HFFc6 (cell line): ENCODE measurements around the gene FA2H. TPM values are rescaled to one million over a fixed set of nuclear protein-coding genes. Genes with fewer than 3 reads are reported as not detected.
A peak's percentile ranks its signal among the peaks of the same experiment; 100 is the strongest.

ENCODE experiments used
- DNase-seq: peaks from one replicate; pipeline ENCODE4 v3.0.0-alpha.2; 2018
- H3K27ac Mint-ChIP-seq: 2 replicates; pipeline ENCODE4 v1.8.0; 2020; ENCODE audit warnings: mild to moderate bottlenecking, mixed read lengths
- H3K27me3 Mint-ChIP-seq: 2 replicates; pipeline ENCODE4 v1.8.0; 2021; ENCODE audit warnings: mild to moderate bottlenecking, moderate library complexity, mixed read lengths; ENCODE audit not compliant: insufficient read depth
- H3K36me3 Mint-ChIP-seq: 2 replicates; pipeline ENCODE4 v1.8.0; 2021; ENCODE audit warnings: low read depth, mixed read lengths
- H3K4me1 Mint-ChIP-seq: 2 replicates; pipeline ENCODE4 v1.8.0; 2020; ENCODE audit warnings: low read depth, mixed read lengths
- H3K4me3 Mint-ChIP-seq: 2 replicates; pipeline ENCODE4 v1.8.0; 2020; ENCODE audit warnings: mild to moderate bottlenecking, moderate library complexity, mixed read lengths
- H3K9me3 Mint-ChIP-seq: 2 replicates; pipeline ENCODE4 v1.8.0; 2020; ENCODE audit warnings: mild to moderate bottlenecking, mixed read lengths
- total RNA-seq, 6 experiments: library from RNA; stranded (reverse); fragmentation: NEBNext Ultra II Directional; extraction: Animal tissue kit (Norgen Biotek cat#: 25700); gene quantifications; 2 replicates in 1 of 6; 3 replicates in 5 of 6; pipeline ENCODE4 v1.2.3, GENCODE V29; 2021
- TF ChIP-seq, protein P1 (sequence below): fragments of 200-600 bp; sonication (generic); IDR thresholded peaks from 2 replicates; pipeline ENCODE4 v1.5.0; 2021; ENCODE audit warnings: antibody characterized with exemption, mild to moderate bottlenecking

FA2H gene
- total RNA-seq, 6 experiments from 2014 or later, result not detected

DNA sequence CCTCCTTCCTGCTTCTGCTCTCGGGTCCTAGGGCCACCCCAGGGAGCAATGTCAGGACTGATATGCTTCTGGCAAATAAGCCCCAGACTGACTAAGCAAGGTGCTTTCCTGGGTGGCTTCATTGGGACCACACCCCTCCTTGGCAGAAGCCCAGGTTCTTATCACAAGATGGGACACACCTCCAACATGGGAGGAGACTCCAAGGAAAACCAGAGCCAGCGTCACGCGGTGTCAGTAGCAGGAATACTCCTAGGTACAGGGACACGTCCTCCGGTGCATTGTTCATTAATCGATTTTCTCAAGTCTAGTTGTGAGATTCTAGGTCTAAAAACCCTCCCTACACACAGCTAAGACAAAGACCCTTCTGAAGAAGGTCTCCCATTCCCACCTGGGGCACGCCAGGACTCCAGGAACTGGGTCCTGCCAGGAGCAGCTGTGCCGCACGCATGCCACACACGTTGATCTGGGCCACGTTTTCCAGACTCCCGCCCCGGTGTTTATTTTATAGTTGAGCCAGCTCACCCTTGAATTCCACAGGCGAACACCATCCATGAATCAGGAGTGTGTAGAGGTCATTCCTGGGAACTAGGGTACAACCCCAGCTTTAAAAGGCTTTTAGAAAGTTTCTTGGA lies 30.8 kb downstream of the FA2H start:
- peaks cover 1% of the 10 kb centered on the region; the same call in 1 of the 2 replicates for H3K27me3 Mint-ChIP-seq
- no peaks in the 10 kb centered on the region for H3K9me3 Mint-ChIP-seq
- peaks cover 21% of the 10 kb centered on the region for H3K4me1 Mint-ChIP-seq
- H3K27ac Mint-ChIP-seq, result peak overlapping the region; percentile 40; the same call in 1 of the 2 replicates
- H3K4me3 Mint-ChIP-seq, result peak overlapping the region; percentile 53
- no peaks in the 10 kb centered on the region for H3K36me3 Mint-ChIP-seq
- peak; percentile 47 for DNase-seq
- TF ChIP-seq, protein P1, sequence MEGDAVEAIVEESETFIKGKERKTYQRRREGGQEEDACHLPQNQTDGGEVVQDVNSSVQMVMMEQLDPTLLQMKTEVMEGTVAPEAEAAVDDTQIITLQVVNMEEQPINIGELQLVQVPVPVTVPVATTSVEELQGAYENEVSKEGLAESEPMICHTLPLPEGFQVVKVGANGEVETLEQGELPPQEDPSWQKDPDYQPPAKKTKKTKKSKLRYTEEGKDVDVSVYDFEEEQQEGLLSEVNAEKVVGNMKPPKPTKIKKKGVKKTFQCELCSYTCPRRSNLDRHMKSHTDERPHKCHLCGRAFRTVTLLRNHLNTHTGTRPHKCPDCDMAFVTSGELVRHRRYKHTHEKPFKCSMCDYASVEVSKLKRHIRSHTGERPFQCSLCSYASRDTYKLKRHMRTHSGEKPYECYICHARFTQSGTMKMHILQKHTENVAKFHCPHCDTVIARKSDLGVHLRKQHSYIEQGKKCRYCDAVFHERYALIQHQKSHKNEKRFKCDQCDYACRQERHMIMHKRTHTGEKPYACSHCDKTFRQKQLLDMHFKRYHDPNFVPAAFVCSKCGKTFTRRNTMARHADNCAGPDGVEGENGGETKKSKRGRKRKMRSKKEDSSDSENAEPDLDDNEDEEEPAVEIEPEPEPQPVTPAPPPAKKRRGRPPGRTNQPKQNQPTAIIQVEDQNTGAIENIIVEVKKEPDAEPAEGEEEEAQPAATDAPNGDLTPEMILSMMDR, result no peak

DNA sequence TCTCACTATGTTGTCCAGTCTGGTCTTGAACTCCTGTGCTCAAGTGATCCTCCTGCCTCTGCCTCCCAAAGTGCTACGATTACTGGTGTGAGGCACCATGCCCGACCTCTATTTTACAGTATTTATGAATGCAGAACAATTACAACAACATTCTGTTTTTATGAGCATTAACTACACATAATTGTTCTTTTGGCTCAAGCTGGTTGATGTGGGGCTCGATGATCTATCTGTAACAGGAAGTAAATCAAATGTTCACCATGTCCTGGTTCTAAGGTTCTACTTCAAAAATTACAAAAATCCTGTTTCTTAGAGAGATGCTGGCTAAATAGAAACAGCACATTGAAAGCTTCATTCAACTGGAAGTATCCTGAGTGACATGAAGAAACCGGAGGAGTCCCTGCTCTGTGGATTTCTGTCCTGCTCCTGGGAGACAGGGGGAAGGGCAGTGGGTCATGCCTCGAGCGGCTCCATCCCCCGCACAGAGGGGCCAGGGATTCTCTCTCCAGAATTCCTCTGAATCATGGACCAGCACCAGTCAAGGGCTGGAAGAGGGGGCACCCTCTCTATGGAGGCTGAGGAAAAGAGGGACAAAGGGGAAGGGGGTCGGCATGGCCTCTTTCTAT lies 31.5 kb downstream of the FA2H start:
- H3K36me3 Mint-ChIP-seq, result no peaks in the 10 kb centered on the region
- peaks cover 1% of the 10 kb centered on the region; the same call in 1 of the 2 replicates for H3K27me3 Mint-ChIP-seq
- no peaks in the 10 kb centered on the region for H3K9me3 Mint-ChIP-seq
- H3K4me3 Mint-ChIP-seq, result peak overlapping the region; percentile 53; the same call in 1 of the 2 replicates
- peaks cover 26% of the 10 kb centered on the region for H3K4me1 Mint-ChIP-seq
- DNase-seq, result no peak
- peak overlapping the region; percentile 8; the same call in 1 of the 2 replicates for H3K27ac Mint-ChIP-seq
- TF ChIP-seq, protein P1, result no peak

DNA sequence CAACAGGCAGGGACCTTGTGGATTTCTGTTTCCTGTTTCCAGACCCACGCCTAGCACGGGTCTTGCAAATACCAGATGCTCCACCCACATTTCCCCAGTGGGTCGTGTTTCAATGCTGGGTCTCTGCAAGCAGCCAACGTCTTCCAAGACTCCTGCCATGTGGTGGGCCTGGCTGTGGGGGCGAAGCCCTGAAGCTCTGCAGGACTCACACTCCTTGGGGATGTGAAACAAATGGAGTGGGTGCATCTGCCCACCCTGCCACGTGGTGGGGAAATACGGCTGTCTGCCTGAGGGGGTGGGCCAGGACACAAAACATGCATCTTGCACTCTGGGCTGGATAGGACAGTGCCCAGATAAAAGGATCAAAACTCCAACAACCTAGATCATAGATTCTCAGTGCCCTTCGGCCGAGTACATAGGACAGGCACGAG lies 32.6 kb downstream of the FA2H start:
- no peak overlapping the region for H3K4me3 Mint-ChIP-seq
- TF ChIP-seq, protein P1, result no peak
- H3K27me3 Mint-ChIP-seq, result peaks cover 1% of the 10 kb centered on the region; the same call in 1 of the 2 replicates
- DNase-seq, result no peak
- peaks cover 34% of the 10 kb centered on the region for H3K4me1 Mint-ChIP-seq
- H3K36me3 Mint-ChIP-seq, result no peaks in the 10 kb centered on the region
- no peak overlapping the region for H3K27ac Mint-ChIP-seq
- H3K9me3 Mint-ChIP-seq, result no peaks in the 10 kb centered on the region

DNA sequence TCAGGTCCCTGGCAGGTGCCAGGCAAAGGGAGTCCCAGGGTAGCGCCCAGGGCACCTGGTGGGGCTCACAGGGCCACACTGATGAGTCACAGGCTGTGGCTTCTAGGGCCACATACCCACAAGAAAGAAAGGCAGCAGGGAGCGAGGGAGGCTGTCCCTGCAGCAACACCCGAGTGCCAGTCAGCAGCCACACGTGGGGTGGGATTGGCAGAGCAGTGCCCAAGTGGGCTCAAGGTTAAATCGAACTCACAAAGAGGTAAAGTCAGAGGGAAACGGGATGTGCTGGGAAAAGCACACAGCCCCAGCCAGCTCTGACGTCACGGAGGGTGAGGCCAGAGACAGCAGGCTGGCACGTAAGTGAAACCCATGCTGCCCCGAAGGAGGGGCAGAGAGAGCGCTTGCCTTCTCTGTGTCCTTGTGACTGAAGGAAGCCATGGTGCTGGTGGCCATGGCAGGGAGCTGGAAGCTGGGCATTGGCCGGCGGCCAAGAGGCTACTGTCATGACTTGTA lies 33.8 kb downstream of the FA2H start:
- Mint-ChIP-seq H3K36me3 (no peaks in the 10 kb centered on the region), H3K9me3 (no peaks in the 10 kb centered on the region), H3K4me3 (no peak overlapping the region), H3K27ac (no peak overlapping the region), H3K27me3 (peaks cover 1% of the 10 kb centered on the region; the same call in 1 of the 2 replicates), H3K4me1 (peaks cover 42% of the 10 kb centered on the region)
- TF ChIP-seq, protein P1, result no peak
- no peak for DNase-seq

DNA sequence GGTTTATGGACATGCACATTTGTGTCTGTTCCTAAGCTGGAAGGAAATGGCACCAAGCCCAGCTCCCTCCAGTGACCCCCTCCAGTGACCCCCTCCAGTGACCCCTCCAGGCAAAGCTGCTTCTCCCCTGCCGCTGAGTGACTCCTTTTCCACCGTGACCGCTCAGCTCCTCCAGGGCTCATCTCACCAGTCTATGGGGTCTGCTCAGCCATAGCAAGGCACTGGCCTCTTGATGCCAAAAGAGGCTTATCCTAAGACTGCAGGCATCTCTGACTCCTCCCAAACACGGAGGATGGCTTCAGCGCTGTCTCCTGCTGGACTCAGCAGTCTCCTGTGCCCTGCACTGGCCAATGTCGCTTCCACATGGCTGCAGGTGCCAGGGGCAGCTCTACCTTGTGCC lies 35.3 kb downstream of the FA2H start:
- TF ChIP-seq, protein P1, result no peak
- Mint-ChIP-seq H3K27ac (no peak overlapping the region), H3K36me3 (no peaks in the 10 kb centered on the region), H3K4me3 (no peak overlapping the region), H3K4me1 (peaks cover 42% of the 10 kb centered on the region), H3K27me3 (peaks cover 4% of the 10 kb centered on the region), H3K9me3 (no peaks in the 10 kb centered on the region)
- no peak for DNase-seq
